Measurements from ENCODE around the gene DCHS2. TPM values are rescaled to one million over a fixed set of nuclear protein-coding genes. Genes with fewer than 3 reads are reported as not detected.

Gene DCHS2
- total RNA-seq, 1 donor from 2014 or later: 0.32 TPM

DNA sequence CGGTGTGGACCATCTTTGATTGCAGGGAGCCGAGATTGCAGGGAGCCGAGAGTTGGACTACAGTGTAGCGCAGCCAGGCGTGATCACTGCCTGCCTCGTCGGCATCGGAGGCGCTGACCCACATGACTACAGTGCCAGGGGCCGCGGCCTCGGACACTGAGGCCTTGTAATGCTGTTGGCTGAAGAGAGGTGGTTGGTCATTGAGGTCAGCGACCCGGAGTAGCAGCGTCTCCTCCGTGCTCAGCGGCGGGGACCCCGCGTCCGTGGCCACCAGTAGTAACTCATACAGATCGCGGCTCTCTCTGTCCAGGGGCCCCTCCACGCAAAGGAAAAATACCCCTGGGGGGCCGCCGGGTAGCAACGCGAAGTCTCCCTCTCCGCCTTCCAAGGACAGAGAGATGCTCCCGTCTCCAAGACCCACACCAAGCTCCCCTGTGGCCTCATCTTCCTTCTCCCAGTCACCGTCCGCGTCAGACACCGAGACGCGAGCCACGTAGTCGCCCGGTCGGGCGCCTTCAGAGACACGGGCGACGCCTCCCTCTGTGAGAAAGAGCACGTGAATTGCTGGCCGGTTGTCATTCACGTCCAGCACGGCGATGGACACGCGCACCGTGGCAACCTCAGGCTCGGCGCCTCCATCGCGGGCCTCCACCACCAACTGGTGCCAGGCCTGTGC is 1.9 kb downstream of the DCHS2 start:
- H3K9me3 ChIP-seq: no peaks in the 10 kb centered on the region
- intact Hi-C loops (cut with DNase I): no loop called here
- DNase-seq (no peak), ATAC-seq (no peak)
- peaks cover 11% of the 10 kb centered on the region for H3K4me1 ChIP-seq
- no peak overlapping the region for H3K4me3 ChIP-seq
- peaks cover 58% of the 10 kb centered on the region for H3K27me3 ChIP-seq
- H3K27ac ChIP-seq: no peak overlapping the region
- H3K36me3 ChIP-seq: no peaks in the 10 kb centered on the region
- TF ChIP-seq, protein P1, sequence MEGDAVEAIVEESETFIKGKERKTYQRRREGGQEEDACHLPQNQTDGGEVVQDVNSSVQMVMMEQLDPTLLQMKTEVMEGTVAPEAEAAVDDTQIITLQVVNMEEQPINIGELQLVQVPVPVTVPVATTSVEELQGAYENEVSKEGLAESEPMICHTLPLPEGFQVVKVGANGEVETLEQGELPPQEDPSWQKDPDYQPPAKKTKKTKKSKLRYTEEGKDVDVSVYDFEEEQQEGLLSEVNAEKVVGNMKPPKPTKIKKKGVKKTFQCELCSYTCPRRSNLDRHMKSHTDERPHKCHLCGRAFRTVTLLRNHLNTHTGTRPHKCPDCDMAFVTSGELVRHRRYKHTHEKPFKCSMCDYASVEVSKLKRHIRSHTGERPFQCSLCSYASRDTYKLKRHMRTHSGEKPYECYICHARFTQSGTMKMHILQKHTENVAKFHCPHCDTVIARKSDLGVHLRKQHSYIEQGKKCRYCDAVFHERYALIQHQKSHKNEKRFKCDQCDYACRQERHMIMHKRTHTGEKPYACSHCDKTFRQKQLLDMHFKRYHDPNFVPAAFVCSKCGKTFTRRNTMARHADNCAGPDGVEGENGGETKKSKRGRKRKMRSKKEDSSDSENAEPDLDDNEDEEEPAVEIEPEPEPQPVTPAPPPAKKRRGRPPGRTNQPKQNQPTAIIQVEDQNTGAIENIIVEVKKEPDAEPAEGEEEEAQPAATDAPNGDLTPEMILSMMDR (IDR thresholded peaks at IDR 0.05): no peak

DNA sequence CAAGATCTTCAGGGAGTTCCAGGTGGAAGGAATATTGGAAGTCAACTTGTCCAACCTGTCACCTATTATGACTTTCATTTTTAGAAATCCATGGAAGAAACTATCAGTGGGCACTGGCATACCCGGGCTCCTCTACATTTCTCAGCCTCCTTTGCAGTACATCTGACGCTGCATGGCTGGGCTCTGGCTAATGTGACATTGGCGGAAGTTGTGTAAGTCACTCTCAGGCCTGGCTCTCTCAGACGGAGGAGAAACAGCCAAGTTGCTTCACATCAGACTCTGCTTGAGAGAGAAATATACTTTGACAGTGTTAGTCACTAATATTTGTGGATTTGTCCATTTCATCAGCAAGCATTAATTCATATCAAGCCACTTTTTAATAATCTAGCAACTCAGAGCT is 4.5 kb downstream of the DCHS2 start:
- no peaks in the 10 kb centered on the region for H3K36me3 ChIP-seq
- TF ChIP-seq, protein P1 (IDR thresholded peaks at IDR 0.05): no peak
- ATAC-seq: no peak
- DNase-seq: no peak
- H3K4me1 ChIP-seq: peaks cover 11% of the 10 kb centered on the region
- H3K27me3 ChIP-seq: peaks cover 50% of the 10 kb centered on the region
- H3K27ac ChIP-seq: no peak overlapping the region
- intact Hi-C loops (cut with DNase I): no loop called here
- no peaks in the 10 kb centered on the region for H3K9me3 ChIP-seq
- no peak overlapping the region for H3K4me3 ChIP-seq

DNA sequence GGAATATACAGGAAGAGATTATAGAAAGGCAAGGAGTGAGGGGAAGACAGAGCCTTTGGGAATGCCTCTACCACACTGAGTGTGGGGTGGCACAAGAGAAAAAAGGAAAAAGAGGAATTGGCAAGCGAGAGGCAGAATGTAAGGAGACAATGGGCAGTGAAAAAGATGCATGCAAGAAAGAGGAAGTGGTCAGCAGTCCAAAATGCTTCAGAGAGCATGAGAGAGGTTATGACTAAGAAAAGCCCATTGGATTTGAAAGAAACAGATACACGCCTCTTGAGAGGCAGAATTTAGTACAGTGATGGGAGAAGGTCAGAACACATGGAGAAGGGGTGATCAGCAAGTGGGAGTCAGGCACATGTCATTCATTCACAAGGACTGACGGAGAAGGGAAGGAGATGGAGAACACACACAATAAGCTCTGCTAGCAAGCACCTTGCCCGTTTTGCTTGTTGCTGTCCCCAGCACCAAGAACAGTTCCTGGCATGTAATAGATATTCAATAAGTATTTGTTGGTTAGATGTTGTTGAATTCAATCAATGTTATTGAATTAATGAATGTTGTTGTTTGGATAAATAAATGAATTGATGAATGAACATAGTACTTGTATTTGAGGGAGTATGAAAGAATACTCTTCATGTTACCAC is 6.3 kb downstream of the DCHS2 start:
- DNase-seq (no peak), ATAC-seq (no peak)
- Histone ChIP-seq H3K36me3 (no peaks in the 10 kb centered on the region), H3K27me3 (peaks cover 33% of the 10 kb centered on the region), H3K4me1 (no peaks in the 10 kb centered on the region), H3K9me3 (no peaks in the 10 kb centered on the region), H3K4me3 (no peak overlapping the region), H3K27ac (no peak overlapping the region)
- TF ChIP-seq, protein P1 (IDR thresholded peaks at IDR 0.05): no peak
- intact Hi-C loops (cut with DNase I): no loop called here

DNA sequence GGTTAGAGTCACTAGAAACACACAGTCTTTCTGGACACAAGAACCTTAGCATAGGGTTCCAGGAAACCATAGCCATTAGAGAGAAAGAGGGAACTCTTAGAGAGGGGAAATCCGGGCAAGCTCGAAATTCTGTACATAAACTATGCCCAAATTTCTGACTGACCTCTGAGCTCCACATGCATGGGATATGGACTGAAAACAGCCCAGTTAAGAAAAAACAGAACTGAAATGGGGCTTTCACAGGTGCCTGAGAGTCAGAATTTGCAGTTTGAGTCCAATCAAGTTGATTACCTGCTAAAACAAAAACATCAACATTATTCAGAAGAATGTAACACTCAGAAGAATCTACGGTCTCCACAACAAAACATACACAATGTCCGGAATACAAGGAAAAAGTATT is 13.1 kb downstream of the DCHS2 start:
- no peaks in the 10 kb centered on the region for H3K9me3 ChIP-seq
- intact Hi-C loops (cut with DNase I): no loop called here
- TF ChIP-seq, protein P1 (IDR thresholded peaks at IDR 0.05): no peak
- no peaks in the 10 kb centered on the region for H3K4me1 ChIP-seq
- ATAC-seq: no peak
- H3K4me3 ChIP-seq: no peak overlapping the region
- H3K36me3 ChIP-seq: no peaks in the 10 kb centered on the region
- DNase-seq: no peak
- no peak overlapping the region for H3K27ac ChIP-seq
- peaks cover 9% of the 10 kb centered on the region for H3K27me3 ChIP-seq

DNA sequence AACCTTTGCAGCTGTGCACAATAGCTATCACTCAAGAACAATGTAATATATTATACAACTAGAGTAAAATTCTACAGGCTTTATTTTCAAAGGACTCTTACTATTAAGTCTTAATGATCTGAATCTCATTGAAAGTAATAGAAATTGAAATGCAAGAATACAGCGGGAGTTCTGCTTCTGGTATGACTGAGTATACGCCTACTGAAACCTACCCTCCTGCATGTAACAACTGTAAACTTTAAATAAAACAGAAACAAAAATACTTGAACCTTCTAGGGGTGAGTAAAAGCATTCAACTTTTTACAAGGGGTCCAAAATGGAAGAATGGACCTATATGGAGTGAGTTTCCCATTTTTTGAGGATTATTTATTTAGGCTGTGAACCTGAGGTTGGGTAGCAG is 13.5 kb downstream of the DCHS2 start:
- Histone ChIP-seq H3K4me3 (no peak overlapping the region), H3K9me3 (no peaks in the 10 kb centered on the region), H3K36me3 (no peaks in the 10 kb centered on the region), H3K4me1 (no peaks in the 10 kb centered on the region), H3K27ac (no peak overlapping the region), H3K27me3 (peaks cover 9% of the 10 kb centered on the region)
- DNase-seq (no peak), ATAC-seq (no peak)
- TF ChIP-seq, protein P1 (IDR thresholded peaks at IDR 0.05): no peak
- intact Hi-C loops (cut with DNase I): no loop called here
